HG03565 (cell line): Measurements from ENCODE around the gene SH2D3C.
"Not testable (repeated sequence)": the region's sequence is repeated elsewhere in the genome, so short reads cannot be mapped to it uniquely, and the experiment has no call there.

ENCODE experiments used
- ATAC-seq: cut with Tn5 transposase; IDR thresholded peaks from one replicate; pipeline ENCODE4 v1.9.1; 2021; ENCODE audit warnings: mild to moderate bottlenecking, moderate library complexity; ENCODE audit not compliant: unreplicated experiment

Gene SH2D3C

DNA sequence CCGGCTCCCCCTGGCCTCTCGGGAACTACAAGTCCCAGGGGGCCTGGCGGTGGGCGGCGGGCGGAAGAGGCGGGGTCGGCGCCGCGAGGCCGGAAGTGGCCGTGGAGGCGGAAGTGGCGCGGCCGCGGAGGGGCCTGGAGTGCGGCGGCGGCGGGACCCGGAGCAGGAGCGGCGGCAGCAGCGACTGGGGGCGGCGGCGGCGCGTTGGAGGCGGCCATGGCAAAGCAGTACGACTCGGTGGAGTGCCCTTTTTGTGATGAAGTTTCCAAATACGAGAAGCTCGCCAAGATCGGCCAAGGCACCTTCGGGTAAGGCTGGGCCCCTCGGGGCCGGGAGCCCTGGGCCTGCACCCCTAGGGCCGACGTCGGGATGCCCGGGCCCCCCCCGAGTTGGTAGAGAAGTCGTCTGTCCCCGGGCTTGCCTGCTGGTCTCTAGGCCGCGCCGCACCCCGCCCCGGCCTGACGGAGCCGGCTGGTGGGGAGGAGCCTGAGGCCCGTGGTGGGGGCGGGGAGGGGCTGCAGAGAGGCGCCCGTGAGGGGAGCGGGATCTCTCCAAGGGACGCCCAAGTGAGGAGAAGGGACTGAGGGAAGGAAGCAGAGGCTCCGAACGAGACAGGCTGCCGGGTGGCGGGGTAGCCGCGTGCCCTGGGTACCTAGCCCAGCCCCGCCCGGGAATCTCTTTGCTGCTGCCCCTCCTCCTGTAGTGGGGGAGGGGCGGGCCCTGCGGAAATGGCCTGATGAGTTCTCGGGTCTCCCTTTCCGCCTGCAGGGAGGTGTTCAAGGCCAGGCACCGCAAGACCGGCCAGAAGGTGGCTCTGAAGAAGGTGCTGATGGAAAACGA, 7.7 kb upstream of the SH2D3C start, which contains the start of gene CDK9:
Gene CDK9, plus strand, starts transcription at position 102 of the 840 bp plus-strand sequence. Its CDS starts 115 bp downstream, at position 217.
- ATAC-seq, result peak; percentile 49

DNA sequence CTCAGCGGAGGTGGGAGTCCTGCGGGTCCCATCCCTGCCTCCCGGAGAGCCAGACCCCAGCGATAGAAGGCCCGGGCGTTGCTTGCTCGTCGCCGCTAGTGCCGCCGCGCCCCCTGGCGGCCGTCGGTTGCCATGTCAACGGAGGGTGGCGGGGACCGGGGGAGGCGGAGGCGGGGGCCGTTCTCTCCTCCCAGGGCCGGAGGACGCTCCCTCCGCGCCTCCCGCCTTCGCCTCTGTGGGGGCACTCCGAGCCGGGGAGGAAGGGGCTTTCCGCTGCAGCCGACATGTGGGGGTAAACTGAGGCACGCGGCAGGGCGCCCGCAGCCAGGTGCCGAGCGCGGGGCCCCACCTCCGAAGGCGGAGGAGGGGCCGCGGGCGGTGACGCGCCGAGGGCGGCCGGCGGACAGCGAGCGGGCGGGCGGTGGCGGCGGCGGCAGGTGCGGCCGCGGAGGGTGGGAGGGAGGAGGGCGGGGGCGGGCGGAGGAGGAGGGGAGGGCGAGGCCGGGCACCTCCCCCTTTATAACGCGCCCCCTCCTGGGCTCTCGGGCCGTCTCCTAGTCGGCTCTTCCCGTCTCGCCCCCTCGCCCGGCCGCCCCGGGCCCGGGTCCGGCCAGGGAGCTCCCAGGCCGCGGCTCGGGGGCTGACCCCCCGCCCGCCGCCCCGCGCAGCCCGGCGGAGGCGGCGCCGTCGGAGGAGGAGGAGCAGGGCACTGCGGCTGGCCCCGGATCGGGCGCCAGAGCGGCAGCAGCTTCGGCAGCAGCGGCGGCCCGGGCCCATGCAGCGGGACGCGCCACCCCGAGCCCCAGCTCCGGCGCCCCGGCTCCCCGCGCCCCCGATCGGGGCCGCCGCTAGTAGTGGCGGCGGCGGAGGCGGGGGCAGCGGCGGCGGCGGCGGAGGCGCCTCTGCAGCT, 6.8 kb upstream of the SH2D3C start:
- ATAC-seq, result peak; percentile 28

GRCh38 chr9:127783111-127784008, 4.9 kb upstream of the SH2D3C start:
- ATAC-seq, result no peak

GRCh38 chr9:127781806-127782205, 3.3 kb upstream of the SH2D3C start:
- ATAC-seq, result no peak

GRCh38 chr9:127780909-127781308, 2.4 kb upstream of the SH2D3C start:
- ATAC-seq, result not testable (repeated sequence)

DNA sequence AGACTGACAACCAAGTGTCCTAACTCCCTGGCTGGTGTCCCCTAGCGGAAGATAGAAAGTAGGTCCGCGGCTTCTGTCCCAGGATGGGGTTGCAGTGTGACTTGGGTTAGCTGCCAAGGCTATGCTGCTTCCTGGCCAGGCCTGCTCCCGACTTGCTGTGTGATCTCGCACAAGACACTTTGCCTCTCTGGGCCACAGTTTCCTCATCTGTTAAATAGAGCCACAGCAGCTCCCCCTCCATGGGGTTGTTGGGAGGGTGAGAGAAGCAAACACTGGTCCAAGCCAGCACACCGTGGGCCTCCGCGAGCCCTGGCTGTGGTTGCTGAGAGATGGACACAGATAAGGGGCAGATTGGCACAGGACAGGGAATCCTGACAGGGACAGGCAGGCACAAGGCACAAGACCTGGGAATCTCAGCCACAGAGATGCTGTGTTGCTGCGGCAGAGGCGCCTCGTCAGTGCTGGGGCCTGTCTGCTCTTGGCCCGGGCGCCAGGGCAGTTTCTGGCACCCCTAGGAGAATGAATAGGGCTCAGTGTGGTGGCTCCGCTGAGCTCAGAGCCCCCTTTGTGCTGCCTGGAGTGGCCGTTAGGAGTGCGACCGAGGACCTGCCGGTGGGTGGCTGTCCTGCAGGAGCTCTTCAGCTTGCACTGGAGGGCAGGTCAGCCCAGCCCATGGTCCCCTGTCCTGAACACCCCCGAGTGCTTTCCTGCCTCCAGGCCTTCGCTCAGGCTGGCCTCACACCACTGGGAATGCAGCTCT, 1.8 kb upstream of the SH2D3C start:
- ATAC-seq, result no peak

- ATAC-seq, result no peak
These were observed 893 bp upstream of the SH2D3C start for GRCh38 chr9:127779136-127779981.

- no peak for ATAC-seq
These were observed 992 bp downstream of the SH2D3C start for GRCh38 chr9:127777368-127777980.

DNA sequence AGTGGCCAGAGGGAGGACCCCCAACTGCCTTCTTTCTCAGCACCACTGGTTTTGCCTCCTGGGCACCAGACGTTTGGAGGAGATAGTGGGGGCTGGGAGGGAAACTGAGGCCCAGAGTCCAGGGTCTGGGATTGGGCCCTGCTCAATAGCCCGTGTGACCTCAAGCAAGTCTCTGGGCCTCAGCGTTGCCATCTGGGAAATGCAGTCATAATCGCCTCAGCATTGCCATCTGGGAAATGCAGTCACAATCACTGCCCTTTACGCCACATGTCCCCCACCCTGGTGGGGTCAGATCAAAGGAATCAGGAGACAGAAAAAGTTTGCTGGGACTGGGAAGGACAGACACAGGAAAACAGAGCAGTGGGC, 1.6 kb downstream of the SH2D3C start:
- ATAC-seq, result no peak

- ATAC-seq, result no peak
These were observed 2.1 kb downstream of the SH2D3C start for GRCh38 chr9:127776195-127776923.

GRCh38 chr9:127773981-127774380, 4.5 kb downstream of the SH2D3C start:
- no peak for ATAC-seq

DNA sequence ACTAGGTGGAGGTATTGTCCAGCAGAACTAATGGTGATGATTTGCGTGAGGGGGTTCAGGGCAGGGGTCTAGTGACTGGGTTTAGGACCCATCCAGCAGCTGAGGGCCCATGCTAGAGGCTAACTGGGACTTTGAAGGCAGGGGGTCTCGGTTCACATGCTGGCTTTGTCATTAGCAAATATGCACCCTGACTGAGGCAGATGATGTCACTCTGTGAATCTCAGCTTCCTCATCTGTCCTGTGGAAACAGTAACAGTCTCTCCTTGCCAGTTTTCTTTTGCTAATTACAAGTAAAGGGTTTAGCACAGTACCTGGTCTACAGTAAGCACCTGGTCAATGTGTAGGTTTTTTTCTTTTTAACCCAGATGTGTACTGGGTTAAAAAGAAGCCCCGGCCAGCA, 5.2 kb downstream of the SH2D3C start:
- no peak for ATAC-seq

GRCh38 chr9:127772603-127773002, 5.9 kb downstream of the SH2D3C start:
- no peak for ATAC-seq

GRCh38 chr9:127771570-127772189, 6.8 kb downstream of the SH2D3C start:
- ATAC-seq, result no peak

- peak; percentile 66 for ATAC-seq
These were observed 7.4 kb downstream of the SH2D3C start for GRCh38 chr9:127770905-127771569.

GRCh38 chr9:127770583-127770904, 7.9 kb downstream of the SH2D3C start:
- ATAC-seq, result no peak

GRCh38 chr9:127769929-127770582, 8.4 kb downstream of the SH2D3C start:
- no peak for ATAC-seq
